Hepatocyte (in vitro differentiated cells): ENCODE results near the gene MYRIP. TPM values are rescaled to one million over a fixed set of nuclear protein-coding genes. Genes with fewer than 3 reads are reported as not detected.

ENCODE experiments used
- DNase-seq: peaks from one replicate; pipeline ENCODE4 v3.0.0-alpha.2; 2016; ENCODE audit warnings: low spot score
- H2AFZ ChIP-seq: fragments of 200-600 bp; sonication (generic); 2 replicates; pipeline ENCODE4 v1.6.0; 2016; ENCODE audit warnings: antibody characterized with exemption, mild to moderate bottlenecking
- H3K27ac ChIP-seq: fragments of 200-600 bp; sonication (generic); 2 replicates; pipeline ENCODE4 v1.5.1; 2016; ENCODE audit warnings: mild to moderate bottlenecking
- H3K27me3 ChIP-seq: fragments of 200-600 bp; sonication (generic); 2 replicates; pipeline ENCODE4 v1.6.1; 2016
- H3K36me3 ChIP-seq: fragments of 200-600 bp; sonication (generic); replicated peaks from 2 replicates; pipeline ENCODE4 v1.5.1; 2016; ENCODE audit warnings: low read depth; ENCODE audit not compliant: insufficient read depth
- H3K4me1 ChIP-seq: fragments of 200-600 bp; sonication (generic); 2 replicates; pipeline ENCODE4 v1.5.1; 2016; ENCODE audit warnings: mild to moderate bottlenecking, moderate library complexity; ENCODE audit not compliant: insufficient read depth
- H3K4me2 ChIP-seq: fragments of 200-600 bp; sonication (generic); 2 replicates; pipeline ENCODE4 v1.6.0; 2016
- H3K4me3 ChIP-seq: fragments of 200-600 bp; sonication (generic); 2 replicates; pipeline ENCODE4 v1.5.1; 2016; ENCODE audit warnings: mild to moderate bottlenecking
- H3K79me2 ChIP-seq: fragments of 200-600 bp; sonication (generic); 2 replicates; pipeline ENCODE4 v1.6.0; 2017; ENCODE audit warnings: mild to moderate bottlenecking
- H3K9me2 ChIP-seq: fragments of 200-600 bp; sonication (generic); replicated peaks from 2 replicates; pipeline ENCODE4 v1.6.0; 2017; ENCODE audit warnings: mild to moderate bottlenecking; ENCODE audit not compliant: insufficient read depth
- H3K9me3 ChIP-seq: fragments of 200-600 bp; sonication (generic); 2 replicates; pipeline ENCODE4 v1.5.1; 2016; ENCODE audit warnings: low read depth, mild to moderate bottlenecking
- H4K20me1 ChIP-seq: fragments of 200-600 bp; sonication (generic); 2 replicates; pipeline ENCODE4 v1.6.0; 2016; ENCODE audit warnings: mild to moderate bottlenecking; ENCODE audit not compliant: insufficient read depth, poor library complexity, severe bottlenecking
- CTCF ChIP-seq: fragments of 200-600 bp; sonication (generic); IDR thresholded peaks from 2 replicates; pipeline ENCODE4 v1.5.1; 2016; ENCODE audit warnings: antibody characterized with exemption, mild to moderate bottlenecking; ENCODE audit not compliant: poor library complexity
- EZH2 ChIP-seq: fragments of 200-600 bp; sonication (generic); IDR thresholded peaks from 2 replicates; pipeline ENCODE4 v1.6.1; 2016; ENCODE audit warnings: antibody characterized with exemption, mild to moderate bottlenecking, borderline replicate concordance
- EZH2phosphoT487 ChIP-seq: fragments of 200-600 bp; sonication (generic); IDR thresholded peaks from one replicate; pipeline ENCODE4 v1.6.1; 2018; ENCODE audit warnings: antibody characterized with exemption, mild to moderate bottlenecking, low read depth, moderate library complexity; ENCODE audit not compliant: unreplicated experiment, severe bottlenecking
- WGBS: methylation state at CpG from one replicate; pipeline ENCODE4 v1.1.6; 2016; ENCODE audit warnings: low lambda C conversion rate; ENCODE audit errors: missing lambda C conversion rate; 5-methylcytosine and 5-hydroxymethylcytosine counted together
- polyA plus RNA-seq: library from polyadenylated mRNA; unstranded; fragments of >200 nt; fragmentation: Nextera tagmentation; extraction: Ambion mirVana; gene quantifications from 2 replicates; pipeline ENCODE4 v1.2.1, GENCODE V29; 2016
- total RNA-seq: library from RNA; depleted of rRNA; stranded (reverse); fragments of >200 nt; gene quantifications from 2 replicates; pipeline ENCODE4 v1.2.3, GENCODE V29; 2014

Gene MYRIP
- total and polyA plus RNA-seq, 2 experiments from 2014 or later = 0.57 TPM; not detected in 1

GRCh38 chr3:40247714-40248454 is 438.5 kb downstream of the MYRIP start:
- Histone ChIP-seq H3K4me3 (no peak overlapping the region), H3K79me2 (no peaks in the 10 kb centered on the region), H3K4me2 (no peak overlapping the region), H3K27ac (no peak overlapping the region), H3K9me3 (no peaks in the 10 kb centered on the region), H3K36me3 (no peaks in the 10 kb centered on the region), H4K20me1 (no peaks in the 10 kb centered on the region), H3K27me3 (no peaks in the 10 kb centered on the region), H2AFZ (no peak overlapping the region), H3K9me2 (no peaks in the 10 kb centered on the region), H3K4me1 (no peaks in the 10 kb centered on the region)
- 93% methylated on average over 6 of the region's 6 CpGs for WGBS
- TF ChIP-seq EZH2 = no peak
- no peak for TF ChIP-seq CTCF
- no peak for TF ChIP-seq EZH2phosphoT487
- DNase-seq = no peak

GRCh38 chr3:40248591-40248990 is 439.2 kb downstream of the MYRIP start:
- TF ChIP-seq CTCF (no peak), EZH2phosphoT487 (no peak), EZH2 (no peak)
- H4K20me1 ChIP-seq = no peaks in the 10 kb centered on the region
- H3K9me3 ChIP-seq = no peaks in the 10 kb centered on the region
- H3K9me2 ChIP-seq = no peaks in the 10 kb centered on the region
- H3K36me3 ChIP-seq = no peaks in the 10 kb centered on the region
- no peak overlapping the region for H3K4me2 ChIP-seq
- H3K79me2 ChIP-seq = no peaks in the 10 kb centered on the region
- no peaks in the 10 kb centered on the region for H3K27me3 ChIP-seq
- no peak overlapping the region for H2AFZ ChIP-seq
- H3K27ac ChIP-seq = no peak overlapping the region
- H3K4me3 ChIP-seq = no peak overlapping the region
- no peak for DNase-seq
- no peaks in the 10 kb centered on the region for H3K4me1 ChIP-seq

GRCh38 chr3:40249168-40249567 is 439.8 kb downstream of the MYRIP start:
- TF ChIP-seq EZH2 (no peak), CTCF (no peak), EZH2phosphoT487 (no peak)
- Histone ChIP-seq H3K27me3 (no peaks in the 10 kb centered on the region), H4K20me1 (no peaks in the 10 kb centered on the region), H3K27ac (no peak overlapping the region), H3K79me2 (no peaks in the 10 kb centered on the region), H2AFZ (no peak overlapping the region), H3K4me3 (no peak overlapping the region), H3K36me3 (no peaks in the 10 kb centered on the region), H3K4me1 (no peaks in the 10 kb centered on the region), H3K9me2 (no peaks in the 10 kb centered on the region), H3K4me2 (no peak overlapping the region), H3K9me3 (no peaks in the 10 kb centered on the region)
- 87% methylated on average over 3 of the region's 3 CpGs for WGBS
- DNase-seq = no peak
